ENCODE results near the gene SFTPD.

GRCh38 chr10:79923669-79924068 is 25.2 kb downstream of the SFTPD start:
- TF ChIP-seq POLR2A (IDR thresholded peaks at IDR 0.05; ENCODE audit: low read length) = no peak
- TF ChIP-seq GATA1 (IDR thresholded peaks at IDR 0.05; ENCODE audit: low read depth, low read length) = no peak
